PFSK-1 (cell line): ENCODE results near the gene ZNF469.

ENCODE experiments used
- SIN3A ChIP-seq: IDR thresholded peaks from 2 replicates; pipeline ENCODE4 v1.6.1; 2012; ENCODE audit warnings: mild to moderate bottlenecking, low read length, moderate library complexity, borderline replicate concordance; ENCODE audit not compliant: insufficient read depth
- TF ChIP-seq, protein P1 (sequence below), 2 experiments: IDR thresholded peaks; 2 replicates each; pipeline versions ENCODE4 v1.6.1 to v1.8.0; 2011 to 2012; ENCODE audit warnings: low read depth in 2 of 2, low read length in 2 of 2, control low read depth in 1 of 2, inconsistent platforms in 1 of 2, mild to moderate bottlenecking in 1 of 2, moderate library complexity in 1 of 2; ENCODE audit not compliant: insufficient read depth in 1 of 2

DNA sequence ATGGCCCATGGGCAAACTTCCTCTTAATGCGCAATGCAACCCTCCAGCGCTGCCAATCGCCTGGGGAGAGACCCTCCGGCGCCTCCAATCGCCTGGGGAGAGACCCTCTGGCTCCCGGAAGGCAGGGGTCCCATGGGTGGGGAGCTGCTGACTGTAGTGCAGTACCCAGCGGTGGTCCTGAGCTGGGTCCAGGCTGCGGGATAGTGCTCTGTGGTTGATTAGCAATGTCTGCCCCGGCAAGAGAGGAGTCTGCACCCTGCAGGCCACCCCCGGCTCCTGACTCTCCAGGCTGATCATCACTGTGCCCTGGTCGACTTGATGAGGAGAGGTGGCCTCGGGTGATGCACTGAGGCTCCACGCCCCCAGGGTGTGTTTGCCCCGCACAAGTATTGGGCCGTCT, 44.6 kb upstream of the ZNF469 start:
- TF ChIP-seq, protein P1, sequence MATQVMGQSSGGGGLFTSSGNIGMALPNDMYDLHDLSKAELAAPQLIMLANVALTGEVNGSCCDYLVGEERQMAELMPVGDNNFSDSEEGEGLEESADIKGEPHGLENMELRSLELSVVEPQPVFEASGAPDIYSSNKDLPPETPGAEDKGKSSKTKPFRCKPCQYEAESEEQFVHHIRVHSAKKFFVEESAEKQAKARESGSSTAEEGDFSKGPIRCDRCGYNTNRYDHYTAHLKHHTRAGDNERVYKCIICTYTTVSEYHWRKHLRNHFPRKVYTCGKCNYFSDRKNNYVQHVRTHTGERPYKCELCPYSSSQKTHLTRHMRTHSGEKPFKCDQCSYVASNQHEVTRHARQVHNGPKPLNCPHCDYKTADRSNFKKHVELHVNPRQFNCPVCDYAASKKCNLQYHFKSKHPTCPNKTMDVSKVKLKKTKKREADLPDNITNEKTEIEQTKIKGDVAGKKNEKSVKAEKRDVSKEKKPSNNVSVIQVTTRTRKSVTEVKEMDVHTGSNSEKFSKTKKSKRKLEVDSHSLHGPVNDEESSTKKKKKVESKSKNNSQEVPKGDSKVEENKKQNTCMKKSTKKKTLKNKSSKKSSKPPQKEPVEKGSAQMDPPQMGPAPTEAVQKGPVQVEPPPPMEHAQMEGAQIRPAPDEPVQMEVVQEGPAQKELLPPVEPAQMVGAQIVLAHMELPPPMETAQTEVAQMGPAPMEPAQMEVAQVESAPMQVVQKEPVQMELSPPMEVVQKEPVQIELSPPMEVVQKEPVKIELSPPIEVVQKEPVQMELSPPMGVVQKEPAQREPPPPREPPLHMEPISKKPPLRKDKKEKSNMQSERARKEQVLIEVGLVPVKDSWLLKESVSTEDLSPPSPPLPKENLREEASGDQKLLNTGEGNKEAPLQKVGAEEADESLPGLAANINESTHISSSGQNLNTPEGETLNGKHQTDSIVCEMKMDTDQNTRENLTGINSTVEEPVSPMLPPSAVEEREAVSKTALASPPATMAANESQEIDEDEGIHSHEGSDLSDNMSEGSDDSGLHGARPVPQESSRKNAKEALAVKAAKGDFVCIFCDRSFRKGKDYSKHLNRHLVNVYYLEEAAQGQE (IDR thresholded peaks at IDR 0.05; ENCODE audit: insufficient read depth in 1 of 2, low read depth in 2 of 2, low read length in 2 of 2): no peak
- no peak for TF ChIP-seq SIN3A
